Measurements from ENCODE around the gene TLCD3A.

TLCD3A gene

DNA sequence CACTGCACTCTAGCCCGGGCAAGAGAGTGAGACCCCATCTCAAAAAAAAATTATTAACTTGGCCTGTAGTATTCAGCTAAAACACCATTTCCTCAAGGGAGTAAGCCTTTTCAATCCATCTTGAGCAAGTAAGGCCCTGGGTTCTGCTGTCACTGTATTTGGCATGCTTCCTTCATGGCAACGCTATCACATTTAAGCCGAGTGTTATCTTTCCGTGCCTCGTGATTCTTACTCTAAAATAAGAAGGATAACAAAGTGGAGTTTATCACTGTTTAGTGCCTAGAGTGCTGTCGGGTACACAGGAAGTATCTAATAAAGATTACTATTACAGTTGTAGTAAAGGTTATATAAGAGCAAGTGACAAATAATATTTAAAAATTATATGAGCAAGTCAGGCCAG is 26.5 kb upstream of the TLCD3A start:
- DNase-seq (ENCODE audit: low read depth in 2 of 2, low spot score in 1 of 2): no peak

- no peak for DNase-seq (ENCODE audit: low read depth in 2 of 2, low spot score in 1 of 2)
These were observed 24.3 kb upstream of the TLCD3A start for GRCh38 chr17:708132-708531.

DNA sequence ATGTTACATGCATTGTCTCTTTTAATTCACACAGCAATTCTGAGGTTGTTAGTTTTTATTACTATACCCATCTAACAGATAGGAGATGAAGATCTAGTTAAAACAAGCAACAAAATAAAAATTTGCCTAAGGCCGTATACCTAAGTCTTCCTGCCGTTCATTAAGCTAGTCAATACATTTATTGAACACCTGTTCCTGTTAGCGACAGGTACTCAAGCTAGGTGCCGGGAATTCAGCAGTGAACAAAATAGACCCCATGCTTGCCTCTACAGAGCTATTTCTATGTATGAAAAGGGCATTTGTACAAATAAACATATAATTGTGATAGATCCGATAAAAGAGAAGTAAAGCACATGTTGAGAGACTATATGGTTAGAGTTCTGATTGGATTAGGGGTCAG is 14.3 kb upstream of the TLCD3A start:
- no peak for DNase-seq (ENCODE audit: low read depth in 2 of 2, low spot score in 1 of 2)

GRCh38 chr17:720706-721539 is 11.5 kb upstream of the TLCD3A start:
- no peak for DNase-seq (ENCODE audit: low read depth in 2 of 2, low spot score in 1 of 2)

GRCh38 chr17:721540-721937 is 10.9 kb upstream of the TLCD3A start:
- DNase-seq (ENCODE audit: low read depth in 2 of 2, low spot score in 1 of 2): no peak

GRCh38 chr17:725084-725483 is 7.3 kb upstream of the TLCD3A start:
- no peak for DNase-seq (ENCODE audit: low read depth in 2 of 2, low spot score in 1 of 2)

DNA sequence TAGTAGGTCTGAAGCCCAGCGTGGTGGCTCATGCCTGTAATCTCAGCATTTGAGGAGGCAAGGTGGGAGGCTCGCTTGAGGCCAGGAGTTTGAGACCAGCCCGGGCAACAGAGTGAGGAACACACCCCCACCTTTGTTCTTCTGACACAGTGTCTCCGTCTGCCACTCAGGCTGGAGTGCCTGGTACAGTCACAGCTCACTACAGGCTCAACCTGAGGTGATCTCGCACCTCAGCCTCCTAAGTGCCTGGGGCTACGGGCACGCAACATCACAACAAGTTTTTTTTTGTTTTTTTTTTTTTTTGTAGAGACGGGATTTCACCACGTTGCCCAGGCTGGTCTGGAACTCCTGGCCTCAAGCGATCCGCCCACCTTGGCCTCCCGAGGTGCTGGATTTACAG is 6.7 kb upstream of the TLCD3A start:
- no peak for DNase-seq (ENCODE audit: low read depth in 2 of 2, low spot score in 1 of 2)

DNA sequence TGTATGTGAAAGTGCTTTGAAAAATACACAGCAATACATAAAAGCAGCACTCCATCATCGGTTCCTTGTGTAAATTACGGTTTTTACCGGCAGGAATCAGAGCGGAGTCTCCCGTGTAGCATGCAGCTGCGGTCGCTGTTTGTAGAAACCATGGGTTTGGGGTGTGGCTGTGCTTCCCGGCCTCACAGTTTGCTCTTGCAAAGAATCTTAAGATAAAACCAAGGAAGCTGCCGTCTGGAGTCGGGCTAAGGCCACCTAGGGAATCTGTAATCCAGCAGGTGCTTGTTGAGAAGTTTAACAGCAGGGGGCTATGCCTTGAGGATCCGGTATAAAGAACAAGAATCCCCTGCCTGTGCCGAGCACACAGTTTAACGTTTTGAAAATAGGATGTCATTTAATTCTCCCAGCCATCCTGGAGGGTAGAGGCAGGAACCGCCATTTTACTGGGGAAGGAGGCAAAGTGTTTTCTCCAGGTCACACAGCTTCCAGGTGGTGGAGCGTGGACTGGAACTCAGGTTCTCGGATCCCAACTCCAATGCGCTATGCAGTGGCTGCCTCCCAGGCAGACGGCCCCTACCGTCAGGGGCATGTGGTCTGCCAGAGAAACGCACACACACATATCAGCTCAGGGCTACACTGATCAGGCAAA is 6.0 kb upstream of the TLCD3A start:
- no peak for DNase-seq (ENCODE audit: low read depth in 2 of 2, low spot score in 1 of 2)

GRCh38 chr17:728911-729310 is 3.5 kb upstream of the TLCD3A start:
- DNase-seq (ENCODE audit: low read depth in 2 of 2, low spot score in 1 of 2): no peak

GRCh38 chr17:731644-732066 is 741 bp upstream of the TLCD3A start:
- no peak for DNase-seq (ENCODE audit: low read depth in 2 of 2, low spot score in 1 of 2)

GRCh38 chr17:732902-733720 is 715 bp downstream of the TLCD3A start:
- DNase-seq (ENCODE audit: low read depth in 2 of 2, low spot score in 1 of 2): no peak

DNA sequence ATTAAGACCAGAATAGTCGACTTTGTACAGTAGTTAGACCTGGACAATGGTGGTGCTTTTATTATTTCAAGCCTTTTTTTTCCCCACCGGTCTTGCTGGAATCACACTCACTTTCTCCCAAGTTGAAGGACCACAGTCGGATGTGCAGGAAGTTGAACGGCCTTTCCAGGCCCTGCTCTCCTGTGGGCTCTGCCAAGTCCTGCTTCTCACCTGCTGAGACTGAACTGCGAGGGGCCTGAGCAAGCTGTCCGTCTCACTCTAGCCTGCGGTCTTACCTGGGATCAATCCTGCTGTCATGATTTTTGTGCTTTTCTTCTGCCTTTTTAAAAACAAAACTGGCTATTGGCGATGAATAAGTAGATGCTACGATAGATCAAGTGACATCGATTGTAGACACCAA is 1.3 kb downstream of the TLCD3A start:
- no peak for DNase-seq (ENCODE audit: low read depth in 2 of 2, low spot score in 1 of 2)

GRCh38 chr17:737561-738113 is 5.2 kb downstream of the TLCD3A start:
- DNase-seq (ENCODE audit: low read depth in 2 of 2, low spot score in 1 of 2): no peak

GRCh38 chr17:740240-741017 is 8.0 kb downstream of the TLCD3A start:
- DNase-seq (ENCODE audit: low read depth in 2 of 2, low spot score in 1 of 2): no peak

- no peak for DNase-seq (ENCODE audit: low read depth in 2 of 2, low spot score in 1 of 2)
These were observed 9.9 kb downstream of the TLCD3A start for GRCh38 chr17:742147-742793.

DNA sequence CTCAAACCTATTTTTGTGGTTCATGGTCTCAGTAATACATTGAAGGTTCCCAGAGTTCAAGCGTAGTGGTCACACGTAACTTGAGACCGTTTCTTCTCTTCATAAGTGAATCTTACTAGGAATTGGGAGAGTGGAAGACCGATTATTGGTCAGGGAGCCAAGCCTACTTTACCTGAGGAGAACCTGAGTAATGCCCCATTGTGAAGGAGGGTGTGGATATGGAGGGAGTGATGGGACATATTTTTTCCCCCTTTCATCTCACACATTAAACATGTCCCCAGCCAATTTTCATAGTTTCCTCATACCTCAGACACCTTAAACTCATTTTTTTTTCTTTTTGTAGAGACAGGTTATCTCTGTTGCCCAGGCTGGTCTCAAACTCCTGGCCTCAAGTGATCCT is 10.7 kb downstream of the TLCD3A start:
- DNase-seq (ENCODE audit: low read depth in 2 of 2, low spot score in 1 of 2): no peak

- no peak for DNase-seq (ENCODE audit: low read depth in 2 of 2, low spot score in 1 of 2)
These were observed 12.5 kb downstream of the TLCD3A start for GRCh38 chr17:744937-745336.

DNA sequence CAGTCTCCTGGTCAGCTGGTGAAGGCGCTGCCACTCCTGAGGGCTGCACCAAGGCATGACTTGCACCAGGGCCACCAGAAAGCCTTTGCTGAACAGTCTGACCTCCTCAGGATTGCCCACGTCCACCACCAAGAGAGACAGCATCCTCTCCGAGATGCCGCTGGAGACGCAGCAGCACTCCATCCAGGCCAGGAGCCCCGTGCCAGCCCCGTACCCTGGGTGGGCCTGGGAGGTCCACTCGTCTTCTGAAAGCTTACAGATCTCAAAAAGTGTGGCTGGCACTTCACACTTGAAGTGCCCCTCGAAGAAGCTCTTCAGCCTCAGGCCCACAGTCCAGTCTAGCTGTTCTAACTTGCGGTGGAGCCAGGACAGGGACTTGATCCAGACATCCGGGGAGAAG is 13.0 kb downstream of the TLCD3A start:
- no peak for DNase-seq (ENCODE audit: low read depth in 2 of 2, low spot score in 1 of 2)

GRCh38 chr17:746181-746580 is 13.8 kb downstream of the TLCD3A start:
- DNase-seq (ENCODE audit: low read depth in 2 of 2, low spot score in 1 of 2): no peak
